Measurements from ENCODE around the gene CD19.

- TF ChIP-seq, protein P1, sequence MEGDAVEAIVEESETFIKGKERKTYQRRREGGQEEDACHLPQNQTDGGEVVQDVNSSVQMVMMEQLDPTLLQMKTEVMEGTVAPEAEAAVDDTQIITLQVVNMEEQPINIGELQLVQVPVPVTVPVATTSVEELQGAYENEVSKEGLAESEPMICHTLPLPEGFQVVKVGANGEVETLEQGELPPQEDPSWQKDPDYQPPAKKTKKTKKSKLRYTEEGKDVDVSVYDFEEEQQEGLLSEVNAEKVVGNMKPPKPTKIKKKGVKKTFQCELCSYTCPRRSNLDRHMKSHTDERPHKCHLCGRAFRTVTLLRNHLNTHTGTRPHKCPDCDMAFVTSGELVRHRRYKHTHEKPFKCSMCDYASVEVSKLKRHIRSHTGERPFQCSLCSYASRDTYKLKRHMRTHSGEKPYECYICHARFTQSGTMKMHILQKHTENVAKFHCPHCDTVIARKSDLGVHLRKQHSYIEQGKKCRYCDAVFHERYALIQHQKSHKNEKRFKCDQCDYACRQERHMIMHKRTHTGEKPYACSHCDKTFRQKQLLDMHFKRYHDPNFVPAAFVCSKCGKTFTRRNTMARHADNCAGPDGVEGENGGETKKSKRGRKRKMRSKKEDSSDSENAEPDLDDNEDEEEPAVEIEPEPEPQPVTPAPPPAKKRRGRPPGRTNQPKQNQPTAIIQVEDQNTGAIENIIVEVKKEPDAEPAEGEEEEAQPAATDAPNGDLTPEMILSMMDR (IDR thresholded peaks at IDR 0.05), result no peak
- peak in 1 of 2 donors; percentile 27 for TF ChIP-seq POLR2A (IDR thresholded peaks at IDR 0.05)
These were observed 6.9 kb upstream of the CD19 start, which contains the start of gene RABEP2 for GRCh38 chr16:28924762-28925385.
